ENCODE results near the gene PCMTD2. TPM values are rescaled to one million over a fixed set of nuclear protein-coding genes. Genes with fewer than 3 reads are reported as not detected.

The PCMTD2 gene
- total and polyA plus RNA-seq, 10 of the 15 experiments (the other 5 are each of a cell fraction or from before 2014, with no cell fraction given), result 6.8 to 36.8 (median 16.5) TPM

DNA sequence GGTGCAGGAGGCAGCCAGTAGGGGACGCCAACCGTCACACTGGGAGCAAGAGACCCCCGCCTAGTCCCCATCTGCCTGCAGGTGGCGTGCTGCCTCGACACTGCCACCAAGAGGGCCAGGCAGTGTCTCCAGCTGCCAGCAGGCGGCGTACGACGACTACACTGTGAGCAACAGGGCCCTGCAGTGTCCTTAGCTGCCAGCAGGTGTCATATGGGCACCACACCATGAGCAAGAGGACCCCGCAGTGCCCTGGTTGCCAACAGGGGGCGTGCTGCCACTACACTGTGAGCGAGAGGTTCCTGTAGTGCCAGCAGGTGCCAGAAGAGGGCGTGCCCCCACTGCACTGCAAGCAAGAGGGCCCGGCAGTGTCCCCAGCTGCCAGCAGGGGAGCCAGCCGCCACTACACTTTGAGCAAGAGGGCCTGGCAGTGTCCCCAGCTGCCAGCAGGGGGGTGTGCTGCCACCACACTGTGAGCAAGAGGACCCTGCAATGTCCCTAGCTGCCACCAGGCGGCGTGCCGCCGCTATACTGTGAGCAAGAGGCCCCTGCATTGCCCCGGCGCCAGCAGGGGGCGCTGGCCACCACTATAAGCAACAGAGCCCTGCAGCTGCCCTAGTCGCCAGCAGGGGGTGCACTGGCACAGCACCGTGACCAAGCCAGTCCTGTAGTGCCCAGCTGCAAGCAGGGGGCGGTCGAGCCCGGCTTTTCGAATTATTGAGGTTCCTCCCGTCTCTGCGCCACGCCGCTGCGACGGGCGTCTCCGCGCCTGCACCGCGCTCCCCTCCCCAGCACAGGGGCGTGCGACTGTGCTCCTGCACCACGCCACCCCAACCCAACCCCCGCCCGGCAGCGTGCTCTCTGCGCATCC, 30.3 kb downstream of the PCMTD2 start (continued):
- TF ChIP-seq SP1 (IDR thresholded peaks at IDR 0.05; ENCODE audit: low read depth, low read length) (peak; percentile 38), RELA (IDR thresholded peaks at IDR 0.05; ENCODE audit: borderline replicate concordance, partially characterized antibody) (peak; percentile 28), SMARCA5 (IDR thresholded peaks at IDR 0.05) (peak; percentile 100), JUND (IDR thresholded peaks at IDR 0.05; ENCODE audit: low read depth, low read length) (peak; percentile 35; the same call in 1 of the 2 replicates), ZNF207 (IDR thresholded peaks at IDR 0.05; ENCODE audit: borderline replicate concordance) (peak; percentile 93; the same call in 1 of the 2 replicates), MYB (IDR thresholded peaks at IDR 0.05; ENCODE audit: borderline replicate concordance, low read depth, low read length) (0 out of 2 replicates have a peak, but pooled peaks have one; percentile 26), POU2F2 (IDR thresholded peaks at IDR 0.05; ENCODE audit: borderline replicate concordance, low read depth, low read length) (0 out of 3 replicates have a peak, but pooled peaks have one; percentile 16), FOXM1 (IDR thresholded peaks at IDR 0.05; ENCODE audit: low read depth, low read length) (peak; percentile 65), SMC3 (IDR thresholded peaks at IDR 0.05; ENCODE audit: borderline replicate concordance, low read length) (peak; percentile 37), RAD21 (IDR thresholded peaks at IDR 0.05; ENCODE audit: insufficient read depth, low read depth, low read length) (peak; percentile 51), MEF2B (IDR thresholded peaks at IDR 0.05; ENCODE audit: partially characterized antibody, poor library complexity, severe bottlenecking) (peak; percentile 20), NFYA (IDR thresholded peaks at IDR 0.05; ENCODE audit: borderline replicate concordance, low read depth, low read length) (peak; percentile 17; the same call in 1 of the 2 replicates), YY1 (IDR thresholded peaks at IDR 0.05; ENCODE audit: low read depth, low read length) (0 out of 2 replicates have a peak, but pooled peaks have one; percentile 56), MXI1 (IDR thresholded peaks at IDR 0.05; ENCODE audit: low read depth, low read length) (0 out of 2 replicates have a peak, but pooled peaks have one; percentile 26), GATAD2B (conservative IDR thresholded peaks at IDR 0.05; ENCODE audit: low read depth) (0 out of 2 replicates have a peak, but pooled peaks have one; percentile 40), HDGF (IDR thresholded peaks at IDR 0.05) (peak; percentile 75; the same call in 1 of the 2 replicates), SIX5 (IDR thresholded peaks at IDR 0.05; ENCODE audit: low read depth, low read length, severe bottlenecking) (peak; percentile 3), HCFC1 (IDR thresholded peaks at IDR 0.05; ENCODE audit: low read length) (0 out of 2 replicates have a peak, but pooled peaks have one; percentile 6), IKZF1 (conservative IDR thresholded peaks at IDR 0.05) (peak; percentile 48), RB1 (IDR thresholded peaks at IDR 0.05; ENCODE audit: borderline replicate concordance) (0 out of 2 replicates have a peak, but pooled peaks have one; percentile 61), TCF12 (IDR thresholded peaks at IDR 0.05; ENCODE audit: low read depth, low read length) (peak; percentile 50)
- TF ChIP-seq, protein P1, sequence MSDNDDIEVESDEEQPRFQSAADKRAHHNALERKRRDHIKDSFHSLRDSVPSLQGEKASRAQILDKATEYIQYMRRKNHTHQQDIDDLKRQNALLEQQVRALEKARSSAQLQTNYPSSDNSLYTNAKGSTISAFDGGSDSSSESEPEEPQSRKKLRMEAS (IDR thresholded peaks at IDR 0.05; ENCODE audit: low read depth, low read length), result peak; percentile 11; the same call in 1 of the 2 replicates
- TF ChIP-seq, protein P2, sequence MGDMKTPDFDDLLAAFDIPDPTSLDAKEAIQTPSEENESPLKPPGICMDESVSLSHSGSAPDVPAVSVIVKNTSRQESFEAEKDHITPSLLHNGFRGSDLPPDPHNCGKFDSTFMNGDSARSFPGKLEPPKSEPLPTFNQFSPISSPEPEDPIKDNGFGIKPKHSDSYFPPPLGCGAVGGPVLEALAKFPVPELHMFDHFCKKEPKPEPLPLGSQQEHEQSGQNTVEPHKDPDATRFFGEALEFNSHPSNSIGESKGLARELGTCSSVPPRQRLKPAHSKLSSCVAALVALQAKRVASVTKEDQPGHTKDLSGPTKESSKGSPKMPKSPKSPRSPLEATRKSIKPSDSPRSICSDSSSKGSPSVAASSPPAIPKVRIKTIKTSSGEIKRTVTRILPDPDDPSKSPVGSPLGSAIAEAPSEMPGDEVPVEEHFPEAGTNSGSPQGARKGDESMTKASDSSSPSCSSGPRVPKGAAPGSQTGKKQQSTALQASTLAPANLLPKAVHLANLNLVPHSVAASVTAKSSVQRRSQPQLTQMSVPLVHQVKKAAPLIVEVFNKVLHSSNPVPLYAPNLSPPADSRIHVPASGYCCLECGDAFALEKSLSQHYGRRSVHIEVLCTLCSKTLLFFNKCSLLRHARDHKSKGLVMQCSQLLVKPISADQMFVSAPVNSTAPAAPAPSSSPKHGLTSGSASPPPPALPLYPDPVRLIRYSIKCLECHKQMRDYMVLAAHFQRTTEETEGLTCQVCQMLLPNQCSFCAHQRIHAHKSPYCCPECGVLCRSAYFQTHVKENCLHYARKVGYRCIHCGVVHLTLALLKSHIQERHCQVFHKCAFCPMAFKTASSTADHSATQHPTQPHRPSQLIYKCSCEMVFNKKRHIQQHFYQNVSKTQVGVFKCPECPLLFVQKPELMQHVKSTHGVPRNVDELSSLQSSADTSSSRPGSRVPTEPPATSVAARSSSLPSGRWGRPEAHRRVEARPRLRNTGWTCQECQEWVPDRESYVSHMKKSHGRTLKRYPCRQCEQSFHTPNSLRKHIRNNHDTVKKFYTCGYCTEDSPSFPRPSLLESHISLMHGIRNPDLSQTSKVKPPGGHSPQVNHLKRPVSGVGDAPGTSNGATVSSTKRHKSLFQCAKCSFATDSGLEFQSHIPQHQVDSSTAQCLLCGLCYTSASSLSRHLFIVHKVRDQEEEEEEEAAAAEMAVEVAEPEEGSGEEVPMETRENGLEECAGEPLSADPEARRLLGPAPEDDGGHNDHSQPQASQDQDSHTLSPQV (IDR thresholded peaks at IDR 0.05), result peak; percentile 98
- TF ChIP-seq, protein P3, sequence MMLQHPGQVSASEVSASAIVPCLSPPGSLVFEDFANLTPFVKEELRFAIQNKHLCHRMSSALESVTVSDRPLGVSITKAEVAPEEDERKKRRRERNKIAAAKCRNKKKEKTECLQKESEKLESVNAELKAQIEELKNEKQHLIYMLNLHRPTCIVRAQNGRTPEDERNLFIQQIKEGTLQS (IDR thresholded peaks at IDR 0.05; ENCODE audit: borderline replicate concordance, extremely low read depth, low read depth, low read length), result peak; percentile 79; the same call in 1 of the 2 replicates

Measured in GM12878 (cell line).